NCI-H524 (cell line): ENCODE results near the gene ABCA4.
"Not testable (repeated sequence)": the region's sequence is repeated elsewhere in the genome, so short reads cannot be mapped to it uniquely, and the experiment has no call there.

Experiments
- DNase-seq, 2 experiments: peaks; one replicate each; lab custom pipeline; 2025; lab: John Stamatoyannopoulos, UW

Gene ABCA4

DNA sequence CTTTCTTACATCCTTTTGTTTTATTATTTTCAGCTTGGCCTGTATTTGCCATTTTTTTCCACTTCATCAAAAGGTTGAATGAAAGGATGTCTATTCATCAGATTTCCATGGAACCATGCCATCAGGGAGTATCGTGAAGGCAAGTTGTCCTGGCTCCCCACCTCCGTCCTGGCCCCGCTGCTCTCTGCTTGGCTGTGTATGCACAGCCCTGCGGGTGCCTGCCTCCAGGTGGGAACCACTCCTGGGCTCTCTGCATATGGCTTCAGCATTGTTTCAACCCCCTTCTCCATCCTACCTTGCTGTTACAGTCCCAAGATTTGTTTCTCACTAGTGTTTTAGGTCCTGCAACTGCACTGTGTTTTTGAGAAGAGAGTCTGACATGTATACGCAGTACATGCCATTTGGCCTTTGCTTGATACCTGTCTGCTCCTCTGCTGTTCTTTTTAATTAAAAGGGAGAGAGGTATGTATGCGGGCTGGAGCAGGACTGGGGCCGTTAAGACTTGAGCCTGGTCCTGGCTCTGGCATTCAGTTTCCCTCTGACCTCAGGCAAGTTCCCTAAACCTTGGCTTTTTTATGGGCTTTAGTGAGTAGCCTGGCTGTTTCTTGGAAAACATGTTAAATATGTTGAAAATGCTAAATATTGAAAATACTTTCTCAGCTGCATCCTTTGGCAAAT is 141.8 kb downstream of the ABCA4 start:
- DNase-seq, result no peak

DNA sequence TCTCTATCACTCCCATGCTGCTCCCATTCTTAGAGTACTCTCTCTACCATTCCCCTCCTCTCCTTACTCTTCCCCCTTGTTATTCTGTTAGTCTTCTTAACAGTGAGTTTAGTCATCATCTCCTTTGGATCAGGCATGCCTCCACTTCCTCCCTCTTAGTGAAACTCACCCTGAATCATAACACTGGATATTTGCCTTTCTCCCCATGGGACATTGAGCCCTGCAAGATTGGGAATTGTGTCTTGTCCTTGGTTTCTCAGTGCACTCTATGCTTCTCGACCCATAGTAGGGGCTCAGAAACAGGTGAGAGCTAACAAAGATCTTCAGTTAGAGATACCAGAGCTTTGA is 143.4 kb downstream of the ABCA4 start:
- no peak for DNase-seq

DNA sequence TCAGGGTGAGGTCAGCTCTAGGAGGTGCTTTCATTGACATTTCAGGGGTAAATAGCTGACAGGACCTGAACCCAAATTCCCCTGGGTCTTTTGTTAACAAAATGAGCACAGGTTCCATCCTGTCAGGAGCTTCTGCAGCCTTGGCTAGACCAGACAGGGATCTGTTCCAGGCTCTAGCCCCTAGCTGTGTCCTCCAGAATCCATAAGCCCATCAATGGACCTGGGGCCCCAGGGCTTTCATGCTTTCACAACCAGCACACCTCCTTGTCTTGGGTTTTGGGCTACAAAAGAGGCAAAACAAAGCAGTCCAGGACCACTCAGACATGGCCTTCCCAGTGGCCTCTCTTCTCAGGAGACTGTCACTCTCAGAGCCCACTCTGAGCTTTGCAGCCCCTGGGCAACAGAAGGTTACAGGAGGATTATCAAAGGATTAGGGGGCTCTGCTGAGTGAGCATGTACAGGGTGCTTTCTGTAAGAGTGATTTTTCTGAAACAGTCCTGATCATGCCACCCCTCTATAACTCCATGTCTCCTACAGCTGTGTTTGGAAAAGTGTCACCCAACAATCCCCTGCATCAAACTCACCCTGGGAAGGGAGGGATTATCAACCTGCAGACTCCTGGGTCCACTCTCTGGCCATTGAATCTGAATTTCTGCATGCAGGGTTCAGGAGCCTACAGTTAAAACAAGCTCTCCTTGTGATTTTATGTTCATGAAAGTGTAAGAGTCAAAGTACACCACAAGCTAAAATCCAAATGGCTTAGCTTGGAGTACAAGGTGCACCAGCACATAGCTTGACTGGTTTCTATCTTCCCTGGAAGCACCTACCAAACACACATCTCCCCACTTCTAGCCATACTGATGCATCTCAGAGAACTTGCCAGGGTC is 144.0 kb downstream of the ABCA4 start:
- peak; percentile 81 to 91 for DNase-seq

DNA sequence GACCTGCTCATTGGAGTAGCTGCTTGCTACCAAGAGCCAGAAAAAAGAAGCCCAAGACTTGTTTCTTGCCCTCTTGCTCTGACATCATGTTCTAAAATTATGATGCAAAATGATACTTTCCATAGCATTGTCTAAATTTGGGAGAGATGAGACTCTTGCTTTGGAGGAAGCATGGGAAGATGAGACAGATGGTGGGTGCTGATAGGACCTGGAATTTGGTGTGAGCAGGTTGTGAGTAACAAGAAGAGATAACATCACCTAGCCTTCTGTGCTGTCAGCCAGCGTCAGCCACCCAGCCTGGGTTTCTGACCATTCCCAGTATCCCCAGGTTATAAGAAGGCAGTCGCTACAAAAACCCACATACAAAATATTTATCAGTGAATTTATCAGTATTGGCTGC is 144.7 kb downstream of the ABCA4 start:
- peak in 1 of 2 experiments; percentile 49 for DNase-seq

DNA sequence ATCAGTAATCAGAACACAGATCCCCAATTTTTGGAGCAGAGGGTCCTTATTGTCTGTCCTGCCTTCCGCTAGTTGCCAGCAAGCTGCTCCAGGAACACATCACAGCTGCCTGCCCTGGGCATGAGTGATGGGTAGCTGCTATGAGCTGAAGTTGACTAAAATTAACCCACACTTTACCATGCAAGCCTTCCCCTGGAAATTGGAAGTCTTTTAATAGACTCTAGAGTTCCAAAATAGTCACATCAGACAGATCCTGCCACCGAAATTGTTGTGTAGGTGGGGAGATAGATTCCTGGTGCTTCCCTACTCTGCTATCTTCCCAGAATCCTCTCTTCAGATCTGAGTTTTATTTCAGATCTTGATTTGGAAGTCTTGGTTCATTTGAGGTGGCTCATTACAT is 148.6 kb downstream of the ABCA4 start:
- DNase-seq, result no peak

DNA sequence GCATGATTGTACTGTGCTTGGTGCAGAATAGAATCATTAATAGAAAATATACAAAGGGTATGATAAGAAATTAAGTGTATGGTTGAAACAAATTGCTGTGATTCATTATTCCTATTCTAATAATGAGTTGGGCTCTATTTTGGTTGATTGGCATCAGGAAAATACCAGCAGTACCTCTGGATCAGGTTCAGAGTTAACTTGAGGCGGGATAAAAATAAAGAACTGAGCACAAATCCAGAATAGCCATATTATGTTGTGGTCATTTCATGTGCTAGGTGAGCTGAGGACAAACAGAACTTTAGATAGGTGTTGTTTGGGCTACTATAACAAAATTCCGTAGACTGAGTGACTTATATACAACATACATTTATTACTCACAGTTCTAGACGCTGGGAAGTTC is 151.1 kb downstream of the ABCA4 start:
- no peak for DNase-seq

DNA sequence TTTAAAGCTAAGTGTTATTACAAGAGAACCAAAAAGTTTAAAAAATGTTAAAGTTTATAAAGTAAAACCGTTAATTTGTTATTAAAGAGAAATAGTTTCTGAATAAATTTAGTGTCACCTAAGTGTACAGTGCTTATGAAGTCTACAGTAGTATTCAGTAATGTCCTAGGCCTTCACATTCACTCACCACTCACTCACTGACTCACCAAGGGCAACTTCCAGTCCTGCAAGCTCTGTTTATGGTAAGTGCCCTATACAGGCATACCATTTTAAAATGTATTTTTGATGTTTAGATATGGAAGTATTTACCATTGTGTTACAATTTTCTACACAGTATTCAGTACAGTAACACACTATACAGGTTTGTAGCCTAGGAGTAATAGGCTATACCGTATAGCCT is 151.6 kb downstream of the ABCA4 start:
- DNase-seq, result no peak

DNA sequence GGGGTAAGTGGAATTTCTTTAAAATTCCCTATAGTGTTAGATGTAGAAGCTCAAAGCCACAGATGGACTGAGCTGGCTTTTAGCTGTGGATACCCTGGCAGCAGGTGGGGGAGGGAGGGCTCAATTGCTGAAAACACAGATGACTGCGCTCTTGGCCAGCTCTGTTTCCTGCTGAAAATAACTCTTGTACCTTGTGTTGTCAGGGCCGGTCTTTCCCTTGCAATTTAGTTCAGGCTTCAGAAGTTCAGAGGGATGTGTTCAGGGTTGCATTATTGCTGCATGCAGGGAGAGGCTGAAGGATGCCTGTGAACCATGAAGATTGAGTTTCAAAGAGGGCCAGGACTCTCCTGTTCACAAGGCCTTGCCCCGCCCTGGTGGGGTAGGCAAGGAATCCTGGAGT is 153.6 kb downstream of the ABCA4 start:
- DNase-seq, result peak in 1 of 2 experiments; percentile 38

DNA sequence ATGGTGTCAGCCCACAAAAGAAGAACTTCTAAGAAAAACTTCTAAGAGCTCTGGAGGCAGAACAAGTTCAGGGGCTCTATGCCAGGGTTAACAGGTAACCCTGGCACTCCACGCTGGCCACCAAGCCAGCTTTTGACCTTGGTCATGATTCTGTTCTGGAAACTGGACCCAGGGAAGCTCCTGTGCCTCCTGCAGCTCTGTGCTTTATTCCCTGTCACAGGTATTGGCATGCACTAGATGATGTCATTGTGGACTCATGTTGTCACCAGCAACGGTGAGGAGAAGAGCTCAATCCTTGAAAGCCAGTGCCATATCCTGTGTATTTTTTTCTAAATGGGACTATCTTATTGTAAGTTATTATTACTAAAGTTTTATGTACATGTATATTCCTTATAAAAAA is 155.1 kb downstream of the ABCA4 start:
- DNase-seq, result no peak

DNA sequence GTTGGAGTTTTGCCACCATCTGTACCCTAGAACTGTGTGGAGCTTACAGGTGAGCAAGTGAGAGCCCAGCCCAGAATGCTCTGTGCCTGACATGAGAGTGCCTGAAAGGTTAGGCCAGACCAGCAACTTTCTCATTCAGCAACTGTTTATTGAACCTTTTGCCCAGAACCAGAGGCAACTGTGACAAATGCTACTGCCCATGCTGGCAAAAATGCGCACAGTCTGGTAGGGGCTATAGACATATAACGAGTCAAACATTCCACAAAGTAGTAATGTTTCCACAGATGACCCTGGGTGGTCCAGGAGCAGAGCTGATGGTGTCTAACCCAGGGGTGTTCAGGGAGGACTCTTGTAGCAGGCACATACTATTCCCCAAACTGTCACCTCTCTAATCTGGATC is 155.7 kb downstream of the ABCA4 start:
- DNase-seq, result no peak

DNA sequence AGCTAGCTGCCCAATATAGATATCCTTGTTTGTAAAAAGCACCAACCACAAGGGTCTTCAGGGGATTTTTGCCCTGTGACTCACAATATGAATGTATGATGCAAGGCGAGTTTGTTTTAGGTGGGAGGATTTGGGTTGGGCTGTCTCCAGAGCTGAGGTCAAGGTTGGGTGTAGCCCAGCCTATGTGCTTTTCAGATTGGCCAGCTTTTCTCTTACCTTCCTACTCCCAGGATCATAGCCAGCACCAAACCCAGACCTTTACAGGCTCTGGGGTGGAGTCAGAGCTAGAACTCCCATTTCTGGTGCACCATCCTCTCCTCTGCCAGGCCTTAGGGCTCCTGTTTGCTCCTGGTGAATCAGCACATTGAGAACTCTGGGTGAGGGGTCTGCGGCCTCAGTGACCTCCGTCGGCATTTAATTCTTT is 156.2 kb downstream of the ABCA4 start:
- DNase-seq, result no peak

DNA sequence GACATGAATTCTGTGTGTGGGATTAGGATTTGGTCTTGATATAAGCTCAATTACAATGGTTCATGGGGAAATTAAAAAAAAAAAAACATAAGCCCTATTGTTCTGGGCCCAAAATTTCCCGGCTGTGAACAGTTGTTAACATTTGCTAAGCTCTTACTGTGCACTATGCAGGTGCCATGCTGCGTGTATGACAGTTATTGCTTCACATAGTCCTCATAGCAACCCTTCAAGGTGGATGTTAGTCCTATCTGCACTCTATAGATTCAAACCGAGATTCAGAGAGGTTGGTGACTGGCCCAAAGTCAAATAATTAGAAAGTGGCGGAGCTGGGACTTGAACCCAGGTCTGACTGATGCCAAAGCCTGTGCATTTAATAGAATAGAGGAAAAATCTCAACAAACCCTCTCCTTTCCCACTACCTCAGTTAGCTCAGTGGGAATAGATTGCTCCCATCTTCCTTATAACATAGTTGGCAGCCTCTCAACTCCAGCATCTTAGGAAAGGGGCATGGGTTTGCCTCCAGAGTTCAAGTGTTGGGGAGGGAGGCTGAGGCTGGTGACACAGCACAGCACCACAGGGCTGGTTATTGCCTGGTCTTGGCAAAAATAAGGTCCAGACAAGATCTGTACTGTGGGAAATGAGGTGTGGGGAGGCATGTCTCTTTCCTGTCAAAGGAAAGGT is 156.7 kb downstream of the ABCA4 start:
- no peak for DNase-seq

DNA sequence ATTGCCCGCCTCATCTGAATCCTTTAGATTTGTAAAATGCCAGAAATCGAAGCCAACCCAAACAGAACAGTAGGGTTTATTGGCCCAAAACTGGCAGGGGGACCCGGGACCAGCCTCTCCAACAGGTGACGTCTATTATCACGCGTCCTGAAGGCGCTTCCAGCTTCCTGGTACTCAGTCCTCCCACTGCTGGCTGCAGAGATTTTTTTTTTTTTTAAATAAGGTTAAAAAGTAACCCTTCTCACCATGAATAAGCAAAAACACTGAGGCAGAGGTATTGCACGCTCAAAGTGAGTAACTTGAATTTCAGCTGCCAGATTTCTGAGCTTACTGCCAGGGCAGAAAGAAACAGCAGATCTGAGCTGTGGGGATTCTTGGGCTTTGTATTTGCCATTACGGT is 157.4 kb downstream of the ABCA4 start:
- no peak for DNase-seq

DNA sequence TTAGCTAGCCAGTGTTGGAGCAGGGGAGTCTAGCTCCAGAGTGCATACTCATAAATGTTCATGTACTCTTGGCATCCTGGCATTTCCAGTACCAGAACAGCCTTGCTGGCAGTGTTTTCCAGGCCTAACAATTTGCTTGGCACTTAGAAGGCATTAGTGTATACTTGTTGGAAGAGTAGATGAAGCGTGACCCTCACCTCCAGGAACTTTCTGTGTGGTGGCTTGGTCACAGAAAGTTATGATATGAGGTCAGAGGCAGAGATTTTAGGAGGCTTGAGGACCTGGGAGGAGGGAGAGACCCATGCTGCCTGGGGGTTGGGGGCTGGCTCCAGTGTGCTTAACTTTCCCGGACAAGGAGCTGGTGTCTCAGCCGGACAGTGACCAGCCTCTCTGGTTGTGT is 159.0 kb downstream of the ABCA4 start:
- DNase-seq, result no peak

DNA sequence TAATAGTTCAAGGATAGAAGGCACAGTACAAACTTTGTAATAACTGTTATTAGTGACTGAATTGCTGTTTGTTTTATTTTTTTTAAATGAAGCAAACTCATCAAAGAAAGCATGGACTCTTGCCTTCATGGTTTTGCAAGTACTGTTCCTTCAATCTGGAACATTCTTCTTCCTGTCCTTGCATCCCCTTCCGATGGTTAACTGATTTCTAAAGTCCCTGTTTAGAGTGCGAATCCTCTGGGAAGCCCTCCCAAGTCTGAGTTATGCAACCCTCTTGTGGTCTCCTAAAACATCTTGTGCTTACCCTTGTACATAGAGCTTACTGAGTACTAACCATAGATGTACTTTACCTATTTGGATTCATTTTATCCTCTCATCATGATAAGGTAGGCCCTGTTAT is 159.5 kb downstream of the ABCA4 start:
- no peak for DNase-seq

DNA sequence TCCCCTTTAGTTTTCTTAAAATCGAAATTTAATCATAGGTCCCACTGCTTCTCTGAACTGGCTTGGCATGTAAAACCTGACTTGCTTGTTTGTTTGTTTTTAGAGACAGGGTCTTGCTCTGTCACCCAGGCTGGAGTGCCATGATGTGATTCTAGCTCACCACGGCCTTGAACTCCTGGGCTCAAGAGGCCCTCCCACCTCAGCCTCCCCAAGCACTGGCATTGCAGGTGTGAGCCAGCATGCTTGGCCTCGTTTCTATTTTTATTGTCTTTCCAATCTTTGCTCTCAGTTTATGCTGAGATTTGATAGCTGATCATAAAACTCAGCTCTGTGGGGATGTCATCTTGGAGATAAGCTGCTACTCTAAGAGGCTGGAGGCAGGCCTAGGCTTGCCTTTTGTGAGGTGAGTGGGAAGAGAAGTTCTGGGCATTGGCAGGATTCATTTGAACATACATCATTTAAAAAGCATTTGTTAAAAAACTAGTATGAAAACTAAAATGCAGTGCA is 160.3 kb downstream of the ABCA4 start:
- peak in 1 of 2 experiments; percentile 15 for DNase-seq

DNA sequence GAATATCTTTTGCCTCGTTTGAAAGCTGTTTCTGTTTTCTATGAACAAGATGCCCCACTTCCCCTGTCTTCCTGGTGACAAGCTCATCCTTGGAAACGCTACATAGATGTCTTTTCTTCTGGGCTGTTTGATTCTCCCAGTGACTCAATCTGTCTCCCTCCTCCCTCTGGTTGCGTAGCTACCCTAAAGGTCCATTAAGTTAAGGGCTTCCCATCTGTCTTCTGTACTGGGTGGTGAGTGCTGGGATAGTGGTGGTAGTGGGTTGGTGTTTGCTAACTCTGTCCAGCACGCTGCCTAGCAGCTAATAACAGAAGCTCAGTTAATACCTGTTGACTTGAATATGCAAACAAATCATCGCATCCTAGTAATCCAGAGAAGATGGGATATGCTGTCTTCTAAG is 161.5 kb downstream of the ABCA4 start:
- no peak for DNase-seq

DNA sequence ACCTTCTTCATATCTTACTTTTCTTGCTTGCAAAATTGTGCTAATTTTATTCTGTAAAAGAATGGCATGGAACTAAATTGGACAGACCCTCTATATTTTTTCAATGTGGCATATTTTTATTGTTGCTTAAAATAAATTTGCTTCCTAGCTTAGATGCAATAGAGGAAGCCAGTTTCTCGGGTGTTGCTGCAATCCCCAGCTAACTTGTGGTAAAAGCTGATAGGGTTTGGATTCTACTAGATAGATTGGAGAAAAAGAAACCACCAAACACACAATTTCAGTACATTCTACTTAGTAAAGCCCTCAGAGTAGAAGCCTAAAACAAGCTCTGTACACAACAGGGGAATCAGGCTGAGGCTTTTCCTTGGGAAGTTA is 162.2 kb downstream of the ABCA4 start:
- DNase-seq, result no peak

DNA sequence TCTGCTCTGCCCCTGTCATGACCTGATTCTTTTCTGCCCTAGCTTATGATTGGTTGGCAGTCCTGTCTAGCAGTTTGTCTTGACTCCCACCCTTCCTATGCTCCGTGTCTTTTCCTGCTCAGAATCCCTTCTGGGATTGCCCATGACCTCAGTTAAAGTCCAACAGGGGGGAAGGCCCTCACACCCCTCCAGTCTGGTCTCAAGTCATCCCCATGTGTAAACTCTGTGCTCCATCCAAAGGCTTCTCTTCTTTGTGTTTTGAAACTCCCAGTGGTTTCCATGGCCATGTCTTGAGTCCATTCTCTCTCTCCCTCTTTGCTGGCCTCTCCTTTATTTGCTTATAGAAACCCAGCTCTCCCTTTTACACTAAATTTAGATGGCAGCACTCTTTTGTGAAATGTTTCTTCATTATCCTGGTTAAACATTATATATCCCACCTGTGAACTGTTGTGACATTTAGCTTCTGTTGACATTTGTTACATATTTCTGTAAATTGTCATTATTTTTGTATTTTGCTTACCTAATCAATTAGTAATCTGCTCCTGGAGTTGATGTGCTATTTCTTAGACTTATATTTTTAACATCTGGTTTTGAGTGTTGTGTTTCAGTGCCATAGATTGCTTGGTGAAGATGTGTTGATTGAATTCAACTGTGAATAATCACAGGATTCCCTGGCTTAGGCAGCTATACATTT is 162.8 kb downstream of the ABCA4 start:
- no peak for DNase-seq

DNA sequence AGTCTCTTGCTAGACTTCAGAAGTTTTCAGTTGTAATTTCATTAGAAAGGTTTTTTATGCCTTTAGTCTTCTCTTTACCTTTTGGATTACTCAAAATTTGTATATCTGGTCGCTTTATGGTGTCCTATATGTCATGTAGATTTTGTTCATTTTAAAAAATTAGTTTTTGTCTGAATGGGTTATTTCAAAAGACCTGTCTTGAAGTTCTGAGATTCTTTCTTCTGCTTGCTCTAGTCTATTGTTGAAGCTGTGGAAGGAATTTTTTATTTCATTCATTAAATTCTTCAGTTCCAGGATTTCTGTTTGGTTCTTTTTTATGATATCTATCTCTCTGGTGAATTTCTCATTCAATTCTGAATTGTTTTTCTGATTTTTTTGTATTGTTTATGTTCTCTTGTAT is 165.2 kb downstream of the ABCA4 start:
- DNase-seq, result no peak

DNA sequence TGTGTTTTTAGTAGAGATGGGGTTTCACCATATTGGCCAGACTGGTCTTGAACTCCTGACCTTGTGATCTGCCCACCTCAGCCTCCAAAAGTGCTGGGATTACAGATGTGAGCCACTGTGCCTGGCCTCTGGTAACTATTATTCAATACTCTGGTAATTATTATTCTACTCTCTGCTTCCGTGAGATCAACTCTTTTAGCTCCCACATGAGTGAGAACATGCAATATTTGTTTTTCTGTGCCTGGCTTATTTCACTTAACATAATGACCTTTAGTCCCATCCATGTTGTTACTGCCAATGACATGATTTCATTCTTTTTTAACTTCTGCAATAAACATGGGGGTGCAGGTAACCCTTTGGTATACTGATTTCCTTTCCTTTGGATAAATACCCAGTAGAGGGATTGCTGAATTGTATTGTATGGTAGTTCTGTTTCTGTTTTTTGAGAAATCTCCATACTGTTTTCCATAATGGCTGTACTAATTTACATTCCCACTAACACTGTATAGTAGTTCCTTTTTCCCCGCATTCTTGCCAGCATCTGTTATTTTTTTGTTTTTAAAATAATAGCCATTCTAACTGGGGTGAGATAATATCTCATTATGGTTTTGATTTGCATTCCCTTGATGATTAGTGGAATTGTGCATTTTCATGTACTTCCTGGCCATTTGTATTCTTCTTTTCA is 173.8 kb downstream of the ABCA4 start:
- DNase-seq, result not testable (repeated sequence)
